ENCODE data around the gene DNASE2B.
A peak's percentile ranks its signal among the peaks of the same experiment; 100 is the strongest.

Gene DNASE2B

GRCh38 chr1:84373436-84374141, 24.7 kb upstream of the DNASE2B start:
- no peak for DNase-seq

- peak in 8 of 58 donors; percentile 9 to 39 (median 20) for DNase-seq
Observed at GRCh38 chr1:84374991-84375696, 23.1 kb upstream of the DNASE2B start.

GRCh38 chr1:84376000-84376910, 22.0 kb upstream of the DNASE2B start:
- no peak for DNase-seq

GRCh38 chr1:84377480-84378095, 20.7 kb upstream of the DNASE2B start:
- peak in 10 of 58 donors; percentile 2 to 48 (median 16) for DNase-seq

GRCh38 chr1:84379138-84379916, 19.0 kb upstream of the DNASE2B start:
- no peak for DNase-seq

GRCh38 chr1:84379917-84380180, 18.4 kb upstream of the DNASE2B start:
- no peak for DNase-seq

GRCh38 chr1:84382127-84382526, 16.2 kb upstream of the DNASE2B start:
- no peak for DNase-seq

- no peak for DNase-seq
Observed at GRCh38 chr1:84385347-84385746, 12.9 kb upstream of the DNASE2B start.

- DNase-seq = no peak
Observed at GRCh38 chr1:84386716-84387479, 11.4 kb upstream of the DNASE2B start.

GRCh38 chr1:84387480-84388163, 10.7 kb upstream of the DNASE2B start:
- DNase-seq = peak in 2 of 58 donors; percentile 19 to 21

GRCh38 chr1:84390226-84390625, 8.1 kb upstream of the DNASE2B start:
- no peak for DNase-seq

GRCh38 chr1:84401156-84401555, 2.9 kb downstream of the DNASE2B start:
- no peak for DNase-seq

GRCh38 chr1:84402060-84402459, 3.8 kb downstream of the DNASE2B start:
- DNase-seq = no peak

- DNase-seq = no peak
Observed at GRCh38 chr1:84402501-84402900, 4.2 kb downstream of the DNASE2B start.

- DNase-seq = no peak
Observed at GRCh38 chr1:84403347-84403746, 5.1 kb downstream of the DNASE2B start.

GRCh38 chr1:84406346-84406861, 8.1 kb downstream of the DNASE2B start:
- no peak for DNase-seq

GRCh38 chr1:84407524-84407923, 9.2 kb downstream of the DNASE2B start:
- DNase-seq = no peak

GRCh38 chr1:84407958-84408422, 9.7 kb downstream of the DNASE2B start:
- DNase-seq = no peak

- DNase-seq = no peak
Observed at GRCh38 chr1:84409888-84410287, 11.6 kb downstream of the DNASE2B start.

All from anterior cingulate cortex (tissue), 58 donors.